ENCODE measurements around the gene COX6B2. TPM values are rescaled to one million over a fixed set of nuclear protein-coding genes. Genes with fewer than 3 reads are reported as not detected.
A peak's percentile ranks its signal among the peaks of the same experiment; 100 is the strongest.

COX6B2 gene
- total and polyA plus RNA-seq, 2 donors (not counting 3 experiments of a cell fraction or from before 2014, with no cell fraction given), result not detected

DNA sequence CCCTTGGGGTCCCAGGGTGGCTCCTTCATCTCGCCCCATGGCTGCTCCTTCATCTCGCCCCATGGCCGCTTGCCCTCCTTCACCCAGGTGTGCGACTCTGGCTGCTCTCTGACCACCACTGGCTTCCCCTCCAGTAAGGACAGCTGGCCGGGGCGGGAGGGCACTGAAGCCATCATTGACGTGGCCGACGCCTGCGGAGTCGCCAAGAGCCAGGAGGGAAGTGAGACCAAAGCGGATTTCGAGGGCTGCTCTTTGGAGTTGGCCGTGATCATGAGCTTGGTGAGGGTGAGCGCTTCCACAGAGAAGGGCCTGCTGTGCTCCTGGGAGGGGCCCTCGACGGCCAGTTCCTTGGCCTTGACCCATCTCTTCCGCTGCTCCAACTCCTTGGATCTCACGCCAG lies 4.0 kb upstream of the COX6B2 start:
- Histone ChIP-seq H2AFZ (ENCODE audit: low read depth, low read length) (no peak overlapping the region), H3K9ac (replicated peaks; ENCODE audit: extremely low read depth, insufficient read depth, low read length) (no peak overlapping the region), H3K9me3 (replicated peaks; ENCODE audit: control insufficient read depth, insufficient read depth, low read length) (no peaks in the 10 kb centered on the region), H3K4me2 (ENCODE audit: insufficient read depth, low read length) (no peak overlapping the region), H3K27ac (ENCODE audit: insufficient read depth, low read depth, low read length) (no peak overlapping the region), H4K20me1 (replicated peaks; ENCODE audit: control insufficient read depth, extremely low read depth, insufficient read depth, low read length) (no peaks in the 10 kb centered on the region), H3K36me3 (ENCODE audit: control insufficient read depth in 2 of 2, extremely low read depth in 1 of 2, insufficient read depth in 2 of 2, low read length in 2 of 2) (no peaks in the 10 kb centered on the region), H3K4me1 (ENCODE audit: control insufficient read depth, extremely low read depth, insufficient read depth, low read length) (peaks cover 3% of the 10 kb centered on the region), H3K79me2 (ENCODE audit: control insufficient read depth, insufficient read depth, low read length) (no peaks in the 10 kb centered on the region), H3K27me3 (ENCODE audit: control insufficient read depth in 2 of 2, insufficient read depth in 2 of 2, low read length in 2 of 2) (peaks cover 12 to 15% of the 10 kb centered on the region in 2 experiments), H3K9me1 (replicated peaks; ENCODE audit: control insufficient read depth, extremely low read depth, insufficient read depth, low read length) (no peaks in the 10 kb centered on the region), H3K4me3 (replicated peaks in 1 of 3; ENCODE audit: insufficient read depth in 1 of 3, low read depth in 1 of 3, low read length in 3 of 3) (no peak overlapping the region)
- TF ChIP-seq POLR2AphosphoS5 (IDR thresholded peaks at IDR 0.05; ENCODE audit: insufficient read depth, low read depth, low read length), result no peak
- CTCF ChIA-PET, result interaction anchor here (1.1 kb wide), 1 partner anchor 19 kb away, joined by 3 read pairs; the partner anchor contains the start of gene KMT5C
- dilution Hi-C loops (cut with MboI; ENCODE audit: extremely low pct_ligation_motif_present, low sequenced_read_pairs) (no loop called here), intact Hi-C loops (cut with micrococcal nuclease) (no loop called here)
- BruUV-seq (replicated peaks), result no TSS peak
- FAIRE-seq (no peak), DNase-seq (ENCODE audit: low read depth, low spot score) (no peak)
- POLR2A ChIA-PET, result interaction anchor here (1.0 kb wide), 1 partner anchor 19 kb away, joined by 3 read pairs; the partner anchor contains the start of gene KMT5C

DNA sequence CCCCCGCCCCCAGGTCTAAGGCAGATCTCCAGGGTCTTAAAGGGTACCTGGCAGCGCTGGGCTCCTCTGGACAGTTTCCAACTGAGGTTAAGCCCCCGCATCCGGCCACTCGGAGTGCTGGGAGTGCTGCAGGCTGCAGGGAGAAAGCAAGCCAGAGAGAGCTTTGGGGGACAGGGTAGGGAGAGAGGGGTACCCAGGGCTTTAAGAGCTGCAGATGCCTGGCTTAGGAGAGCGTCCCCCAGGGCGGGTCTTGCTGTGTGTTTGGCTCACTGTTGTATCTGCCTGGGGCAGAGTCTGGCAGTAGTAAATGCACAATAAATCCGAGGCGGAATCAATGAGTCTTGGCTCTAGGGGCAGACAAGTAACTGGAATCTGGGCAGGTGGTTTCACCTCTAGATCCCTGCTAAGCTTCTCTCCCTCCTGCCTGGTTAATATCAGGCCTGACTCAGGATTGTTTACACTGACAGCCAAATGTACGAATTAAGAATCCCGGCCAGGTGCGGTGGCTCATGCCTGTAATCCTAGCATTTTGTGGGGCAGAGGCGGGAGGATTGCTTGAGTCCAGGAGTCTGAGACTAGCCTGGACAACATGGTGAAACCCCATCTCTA lies 798 bp upstream of the COX6B2 start:
- Histone ChIP-seq H3K9ac (replicated peaks; ENCODE audit: extremely low read depth, insufficient read depth, low read length) (no peak overlapping the region), H3K9me3 (replicated peaks; ENCODE audit: control insufficient read depth, insufficient read depth, low read length) (no peaks in the 10 kb centered on the region), H3K9me1 (replicated peaks; ENCODE audit: control insufficient read depth, extremely low read depth, insufficient read depth, low read length) (no peaks in the 10 kb centered on the region), H3K4me1 (ENCODE audit: control insufficient read depth, extremely low read depth, insufficient read depth, low read length) (peaks cover 4% of the 10 kb centered on the region), H3K79me2 (ENCODE audit: control insufficient read depth, insufficient read depth, low read length) (no peaks in the 10 kb centered on the region), H3K27ac (ENCODE audit: insufficient read depth, low read depth, low read length) (no peak overlapping the region), H3K27me3 (ENCODE audit: control insufficient read depth in 2 of 2, insufficient read depth in 2 of 2, low read length in 2 of 2) (peaks cover 26 to 31% of the 10 kb centered on the region in 2 experiments), H4K20me1 (replicated peaks; ENCODE audit: control insufficient read depth, extremely low read depth, insufficient read depth, low read length) (no peaks in the 10 kb centered on the region), H3K36me3 (ENCODE audit: control insufficient read depth in 2 of 2, extremely low read depth in 1 of 2, insufficient read depth in 2 of 2, low read length in 2 of 2) (no peaks in the 10 kb centered on the region), H3K4me3 (replicated peaks in 1 of 3; ENCODE audit: insufficient read depth in 1 of 3, low read depth in 1 of 3, low read length in 3 of 3) (no peak overlapping the region), H2AFZ (ENCODE audit: low read depth, low read length) (no peak overlapping the region), H3K4me2 (ENCODE audit: insufficient read depth, low read length) (no peak overlapping the region)
- intact Hi-C loops (cut with micrococcal nuclease), result no loop called here
- CTCF ChIA-PET, result interaction anchor here (0.9 kb wide), 1 partner anchor 10 kb away, joined by 3 read pairs; no protein-coding TSS in a partner anchor
- no TSS peak for BruUV-seq (replicated peaks)
- POLR2A ChIA-PET, result no interaction called here
- TF ChIP-seq GATA2 (IDR thresholded peaks at IDR 0.05; ENCODE audit: insufficient read depth, insufficient read length, low read depth, low read length), result no peak
- peak; percentile 35 for TF ChIP-seq EZH2 (IDR thresholded peaks at IDR 0.05; ENCODE audit: borderline replicate concordance, low read depth, low read length, severe bottlenecking)
- TF ChIP-seq JUN (IDR thresholded peaks at IDR 0.05; ENCODE audit: borderline replicate concordance, insufficient read depth, insufficient read length, low read depth), result no peak
- dilution Hi-C loops (cut with MboI; ENCODE audit: extremely low pct_ligation_motif_present, low sequenced_read_pairs), result no loop called here
- no peak for FAIRE-seq
- DNase-seq (ENCODE audit: low read depth, low spot score), result no peak
